Ovary (tissue), 9 donors: ENCODE data around the gene PAFAH1B1. TPM values are rescaled to one million over a fixed set of nuclear protein-coding genes. Genes with fewer than 3 reads are reported as not detected.

ENCODE experiments used
- DNase-seq, 5 donors: peaks; one replicate each; pipeline ENCODE4 v3.0.0-alpha.2; 2019 to 2020
- H3K27ac ChIP-seq, 2 donors: fragments of 200-600 bp; one replicate each; pipeline versions ENCODE4 v1.5.1 to v1.8.0; 2019 to 2022
- H3K27me3 ChIP-seq: fragments of 200-600 bp; one replicate; pipeline ENCODE4 v1.8.0; 2022
- H3K36me3 ChIP-seq: fragments of 200-600 bp; sonication (generic); one replicate; pipeline ENCODE4 v1.5.1; 2019
- H3K4me1 ChIP-seq: one replicate; pipeline ENCODE4 v1.8.1; 2013; ENCODE audit warnings: mild to moderate bottlenecking, moderate library complexity; ENCODE audit not compliant: insufficient read depth
- H3K4me3 ChIP-seq: fragments of 200-600 bp; sonication (generic); one replicate; pipeline ENCODE4 v1.5.1; 2017
- H3K9me3 ChIP-seq, 2 donors: fragments of 200-600 bp in 1 of 2; sonication (generic) in 1 of 2; one replicate each; pipeline versions ENCODE4 v1.5.1 to v1.8.1; 2013 to 2019; ENCODE audit warnings: mild to moderate bottlenecking in 1 of 2, moderate library complexity in 1 of 2
- CTCF ChIP-seq, 3 donors: fragments of 450-650 bp in 2 of 3; fragments of 200-600 bp in 1 of 3; IDR thresholded peaks; one replicate each; pipeline versions ENCODE4 v1.5.1 to v1.8.0; 2016 to 2022; ENCODE audit warnings: antibody characterized with exemption in 3 of 3, mild to moderate bottlenecking in 1 of 3
- EP300 ChIP-seq: sonication (generic); formaldehyde crosslinking; IDR thresholded peaks from one replicate; pipeline ENCODE4 v1.6.1; 2017; ENCODE audit warnings: antibody characterized with exemption
- POLR2A ChIP-seq: fragments of 450-650 bp; IDR thresholded peaks from one replicate; pipeline ENCODE4 v1.6.1; 2017; ENCODE audit warnings: antibody characterized with exemption, mild to moderate bottlenecking, moderate library complexity
- WGBS, 3 donors: extraction: QIAGEN DNeasy Blood & Tissue Kit in 1 of 3; methylation state at CpG; one replicate each; pipeline versions ENCODE4 v1.1.5 to v1.1.7; 2013 to 2017; 5-methylcytosine and 5-hydroxymethylcytosine counted together
- intact Hi-C, 4 donors: fragments of 100-400 bp; cut with DNase I; formaldehyde crosslinking; loops; one replicate each; pipeline versions ENCODE4 v1.11.0 to v1.15.1; 2022 to 2023
- polyA plus RNA-seq, 2 donors: library from polyadenylated mRNA; stranded (reverse); fragments of 200-250 nt in 1 of 2; fragments of 350-450 nt in 1 of 2; fragmentation: Illumina TruSeq in 1 of 2; extraction: RNeasy Lipid Tissue Mini Kit (QIAGEN cat#74804) in 1 of 2; gene quantifications; one replicate each; pipeline ENCODE4 v1.2.3, GENCODE V29; 2013 to 2014
- total RNA-seq, 7 donors: library from RNA; depleted of rRNA in 2 of 7; stranded (reverse); fragments of >200 nt in 2 of 7; fragmentation: NEBNext Ultra II Directional in 3 of 7; extraction: Animal tissue kit (Norgen Biotek cat#: 25700) in 3 of 7; gene quantifications; one replicate each; pipeline versions ENCODE4 v1.1.0 to v1.2.4, GENCODE V29; 2016 to 2023
- donor health status: DM: no; HTN: no; CAD: no; lungs with moderate emphysema.
- donor health status: DM: no; HTN: no; CAD: no.
- donor health status: Bipolar disorder and iron deficiency.
- donor health status: DM: yes; HTN: yes; CAD: no.
- donor health status: DM: no; HTN: no; CAD: no.
- donor health status: DM: yes; HTN: yes; CAD: no.

The PAFAH1B1 gene
- total and polyA plus RNA-seq, 9 donors = 36.5 to 125 (median 99.0) TPM

DNA sequence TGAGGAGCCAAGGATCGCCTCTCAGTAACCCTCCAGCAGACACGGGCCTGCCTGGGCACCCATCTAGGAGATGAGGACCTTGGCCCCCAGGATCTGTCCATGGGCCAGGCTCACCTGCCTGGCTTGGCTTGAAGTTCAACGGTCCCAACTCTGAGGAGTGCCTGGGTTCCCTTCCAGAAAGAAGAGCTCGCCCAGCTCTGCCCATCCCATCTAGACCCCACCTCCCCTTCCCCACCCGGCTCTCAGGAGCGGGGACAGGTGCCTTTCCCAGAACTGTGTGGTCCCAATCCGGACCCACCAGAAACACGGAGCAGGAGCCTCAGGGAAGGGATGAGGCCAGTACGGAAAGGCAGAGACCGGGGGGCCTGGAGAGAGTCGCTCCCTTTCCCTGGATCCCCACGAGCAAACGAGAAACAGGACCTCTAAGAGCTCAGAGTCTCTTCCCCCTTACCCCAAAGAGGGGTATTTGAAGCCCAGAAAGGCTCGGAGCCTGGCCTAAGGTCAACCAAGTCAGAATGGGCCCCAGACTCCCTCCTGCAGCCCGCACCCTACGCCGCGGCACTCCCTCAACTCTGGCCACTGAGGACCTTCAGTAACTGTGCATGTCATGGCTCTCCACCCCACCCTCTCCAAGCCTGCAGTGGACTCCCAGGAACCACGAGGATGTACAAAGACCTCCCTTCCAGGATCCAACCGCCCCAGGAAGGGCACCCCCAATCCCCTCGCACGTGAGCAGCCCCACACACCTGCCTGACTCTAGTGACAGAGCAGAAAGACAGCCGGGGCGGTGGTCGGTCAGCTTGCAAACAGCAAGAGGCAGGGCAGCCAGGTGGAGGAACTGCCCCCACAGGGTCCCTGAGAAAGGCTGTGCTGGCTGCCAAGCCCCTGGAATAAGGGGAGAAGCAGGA lies 112.7 kb downstream of the PAFAH1B1 start:
- Histone ChIP-seq H3K27ac (no peak overlapping the region), H3K9me3 (no peaks in the 10 kb centered on the region), H3K27me3 (no peaks in the 10 kb centered on the region), H3K4me3 (no peak overlapping the region), H3K36me3 (no peaks in the 10 kb centered on the region), H3K4me1 (peaks cover 17% of the 10 kb centered on the region)
- no peak for TF ChIP-seq CTCF (IDR thresholded peaks at IDR 0.05)
- intact Hi-C loops = loop anchor here in 1 of 4 donors (10.0 kb wide), 1 partner anchor 111 kb away; the partner anchor contains the start of gene PAFAH1B1
- DNase-seq = peak in 1 of 5 donors; percentile 19
- WGBS, 3 donors = 85 to 89% (median 89%) methylated on average over 25 of the region's 25 CpGs

GRCh38 chr17:2706911-2707510 lies 113.6 kb downstream of the PAFAH1B1 start:
- Histone ChIP-seq H3K4me3 (no peak overlapping the region), H3K9me3 (no peaks in the 10 kb centered on the region), H3K4me1 (peaks cover 17% of the 10 kb centered on the region), H3K36me3 (no peaks in the 10 kb centered on the region), H3K27me3 (no peaks in the 10 kb centered on the region), H3K27ac (peak overlapping the region in 1 of 2 donors; percentile 33)
- DNase-seq = peak in 2 of 5 donors; percentile 38 to 39
- no peak for TF ChIP-seq EP300
- TF ChIP-seq CTCF (IDR thresholded peaks at IDR 0.05) = no peak
- TF ChIP-seq POLR2A = no peak
- WGBS, 3 donors = 56 to 72% (median 60%) methylated on average over 21 of the region's 21 CpGs
- intact Hi-C loops = loop anchor here in 1 of 4 donors (10.0 kb wide), 1 partner anchor 112 kb away; the partner anchor contains the start of gene PAFAH1B1

GRCh38 chr17:2707721-2708584 lies 114.5 kb downstream of the PAFAH1B1 start:
- Histone ChIP-seq H3K4me3 (no peak overlapping the region), H3K4me1 (peaks cover 23% of the 10 kb centered on the region), H3K27me3 (no peaks in the 10 kb centered on the region), H3K27ac (peak overlapping the region in 1 of 2 donors; percentile 33), H3K9me3 (no peaks in the 10 kb centered on the region), H3K36me3 (no peaks in the 10 kb centered on the region)
- TF ChIP-seq CTCF (IDR thresholded peaks at IDR 0.05) = peak in 1 of 3 donors; percentile 24
- TF ChIP-seq POLR2A = no peak
- no peak for TF ChIP-seq EP300
- intact Hi-C loops = loop anchor here in 1 of 4 donors (10.0 kb wide), 1 partner anchor 113 kb away; the partner anchor contains the start of gene PAFAH1B1
- peak in 2 of 5 donors; percentile 63 to 66 for DNase-seq
- WGBS, 3 donors = 60 to 61% (median 61%) methylated on average over 7 to 13 of the region's 13 CpGs
